T-cell (primary cell): ENCODE results near the gene MGAT5. TPM values are rescaled to one million over a fixed set of nuclear protein-coding genes. Genes with fewer than 3 reads are reported as not detected.

Experiments used
- ATAC-seq, 4 experiments: fragments of 200-7000 bp in 3 of 4; fragments of 150-1000 bp in 1 of 4; cut with Tn5 transposase; replicated peaks in 1 of 4; 1 replicate in 3 of 4; 2 replicates in 1 of 4; pipeline ENCODE4 v1.10.0; 2021; ENCODE audit warnings: moderate library complexity in 3 of 4, mild to moderate bottlenecking in 2 of 4, moderate number of reproducible peaks in 1 of 4
- CTCF ChIA-PET, 2 donors: fragments of 300-600 bp; sonication (Branson Sonifier 250); formaldehyde crosslinking; loops; one replicate each; lab custom pipeline; 2022; ENCODE audit warnings: antibody characterized with exemption in 2 of 2; lab: Charles Lee
- POLR2A ChIA-PET, 2 donors: fragments of 300-600 bp; sonication (Branson Sonifier 250); formaldehyde crosslinking; loops; one replicate each; lab custom pipeline; 2022; ENCODE audit warnings: antibody characterized with exemption in 2 of 2; lab: Charles Lee
- DNase-seq, 35 experiments: peaks; one replicate each; pipeline versions ENCODE4 v3.0.0 to v3.0.0-alpha.2; 2013 to 2023
- H3K27ac ChIP-seq: one replicate; pipeline ENCODE4 v1.5.1; 2013; ENCODE audit warnings: low read length
- H3K27me3 ChIP-seq, 2 experiments: replicated peaks in 1 of 2; 1 replicate in 1 of 2; 2 replicates in 1 of 2; pipeline versions ENCODE4 v1.6.1 to v1.7.0; 2013; ENCODE audit warnings: low read length in 1 of 2, mixed read lengths in 1 of 2; ENCODE audit not compliant: control insufficient read depth in 2 of 2, insufficient read depth in 2 of 2; ENCODE audit errors: extremely low read depth in 1 of 2
- H3K36me3 ChIP-seq, 2 donors: 1 replicate in 1 of 2; 2 replicates in 1 of 2; pipeline versions ENCODE4 v1.6.1 to v1.7.0; 2013; ENCODE audit warnings: low read length in 1 of 2; ENCODE audit not compliant: control insufficient read depth in 2 of 2, insufficient read depth in 1 of 2; ENCODE audit errors: extremely low read depth in 1 of 2
- H3K4me1 ChIP-seq, 2 experiments: 1 replicate in 1 of 2; 2 replicates in 1 of 2; pipeline versions ENCODE4 v1.6.1 to v1.7.0; 2013; ENCODE audit warnings: low read length in 2 of 2, mixed read lengths in 1 of 2; ENCODE audit not compliant: insufficient read depth in 2 of 2, control insufficient read depth in 1 of 2; ENCODE audit errors: extremely low read depth in 1 of 2
- H3K4me3 ChIP-seq, 2 donors: 1 replicate in 1 of 2; 2 replicates in 1 of 2; pipeline versions ENCODE4 v1.5.1 to v1.7.0; 2013; ENCODE audit warnings: mild to moderate bottlenecking in 2 of 2, low read length in 1 of 2, moderate library complexity in 1 of 2; ENCODE audit not compliant: control insufficient read depth in 1 of 2; ENCODE audit errors: extremely low read depth in 1 of 2
- H3K9me3 ChIP-seq: 2 replicates; pipeline ENCODE4 v1.7.0; 2013
- H3K27ac Mint-ChIP-seq, 2 donors: one replicate each; pipeline ENCODE4 v1.8.0; 2020 to 2021; ENCODE audit warnings: mild to moderate bottlenecking in 2 of 2, mixed read lengths in 2 of 2
- H3K27me3 Mint-ChIP-seq, 2 donors: one replicate each; pipeline ENCODE4 v1.8.0; 2021 to 2022; ENCODE audit warnings: mixed read lengths in 2 of 2
- H3K36me3 Mint-ChIP-seq: one replicate; pipeline ENCODE4 v1.8.0; 2021; ENCODE audit warnings: mixed read lengths
- H3K4me1 Mint-ChIP-seq, 3 donors: one replicate each; pipeline ENCODE4 v1.8.0; 2020 to 2022; ENCODE audit warnings: mixed read lengths in 3 of 3, mild to moderate bottlenecking in 1 of 3
- H3K4me3 Mint-ChIP-seq, 3 donors: one replicate each; pipeline ENCODE4 v1.8.0; 2020 to 2022; ENCODE audit warnings: mild to moderate bottlenecking in 3 of 3, mixed read lengths in 3 of 3, moderate library complexity in 3 of 3
- H3K9me3 Mint-ChIP-seq, 3 donors: one replicate each; pipeline ENCODE4 v1.8.0; 2020 to 2022; ENCODE audit warnings: mixed read lengths in 3 of 3
- WGBS: methylation state at CpG from one replicate; pipeline ENCODE4 v1.1.5; 2013; ENCODE audit warnings: missing lambda C conversion rate; ENCODE audit not compliant: insufficient coverage; 5-methylcytosine and 5-hydroxymethylcytosine counted together
- total RNA-seq, 35 experiments: library from RNA in 6 of 35; stranded (reverse) in 6 of 35; fragments of 120-200 nt in 1 of 35; gene quantifications; one replicate each; pipeline versions ENCODE4 v1.2.1 to v1.2.4 and lab custom pipeline; 2013 to 2026

Gene MGAT5
- total RNA-seq, 5 donors from 2014 or later (not counting 1 experiment from before 2014, with no cell fraction given) = 61.1 to 94.9 (median 81.8) TPM

DNA sequence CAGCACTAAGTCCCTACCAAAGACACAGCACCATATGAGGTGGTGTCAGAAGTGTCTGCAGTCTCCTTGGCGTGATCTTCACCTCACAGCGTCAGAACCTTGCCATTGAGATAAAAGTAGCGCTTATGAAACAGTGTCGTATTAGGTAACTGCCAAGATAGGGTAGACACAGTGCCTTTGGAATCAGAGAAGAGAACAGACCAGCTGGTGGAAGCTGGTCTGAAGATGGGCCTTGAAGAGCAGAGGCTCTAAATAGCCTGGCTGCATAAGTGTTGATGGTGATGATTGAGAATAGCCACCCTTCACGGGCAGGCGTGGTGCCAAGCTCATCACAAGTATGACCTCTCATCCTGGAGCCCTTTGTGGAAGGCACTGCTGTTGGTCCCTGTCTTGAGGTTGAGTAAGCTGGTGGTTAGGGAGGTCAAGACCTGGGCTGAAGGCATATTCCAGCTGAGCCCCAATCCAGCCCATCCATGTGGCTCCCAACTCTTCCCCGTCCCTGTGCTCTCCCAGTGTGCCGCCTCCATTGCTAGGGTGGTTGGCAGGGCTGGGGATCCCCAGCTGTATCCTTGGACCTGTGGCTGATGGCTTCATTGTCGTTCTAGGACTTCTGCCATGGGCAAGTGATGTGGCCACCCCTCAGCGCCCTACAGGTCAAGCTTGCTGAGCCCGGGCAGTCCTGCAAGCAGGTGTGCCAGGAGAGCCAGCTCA is 187.4 kb downstream of the MGAT5 start:
- Histone ChIP-seq H3K27me3 (no peaks in the 10 kb centered on the region), H3K36me3 (peaks cover 13 to 48% of the 10 kb centered on the region in 2 donors), H3K4me3 (no peak overlapping the region), H3K9me3 (no peaks in the 10 kb centered on the region), H3K27ac (no peak overlapping the region), H3K4me1 (no peaks in the 10 kb centered on the region)
- Mint-ChIP-seq H3K4me1 (no peaks in the 10 kb centered on the region), H3K4me3 (no peak overlapping the region), H3K27ac (no peak overlapping the region), H3K36me3 (peaks cover 26% of the 10 kb centered on the region), H3K9me3 (no peaks in the 10 kb centered on the region), H3K27me3 (no peaks in the 10 kb centered on the region)
- 99% methylated on average over 7 of the region's 11 CpGs for whole genome bisulfite sequencing
- ATAC-seq = no peak
- DNase-seq = no peak
- POLR2A ChIA-PET = interaction anchor here in 1 of 2 donors (0.5 kb wide), 1 partner anchor 343 kb away, joined by 3 read pairs; no protein-coding TSS in a partner anchor
- CTCF ChIA-PET = interaction anchor here (0.6 to 1.0 kb wide), 3 partner anchors 10 to 311 kb away, joined by 3 to 5 read pairs (median 5); no protein-coding TSS in a partner anchor

DNA sequence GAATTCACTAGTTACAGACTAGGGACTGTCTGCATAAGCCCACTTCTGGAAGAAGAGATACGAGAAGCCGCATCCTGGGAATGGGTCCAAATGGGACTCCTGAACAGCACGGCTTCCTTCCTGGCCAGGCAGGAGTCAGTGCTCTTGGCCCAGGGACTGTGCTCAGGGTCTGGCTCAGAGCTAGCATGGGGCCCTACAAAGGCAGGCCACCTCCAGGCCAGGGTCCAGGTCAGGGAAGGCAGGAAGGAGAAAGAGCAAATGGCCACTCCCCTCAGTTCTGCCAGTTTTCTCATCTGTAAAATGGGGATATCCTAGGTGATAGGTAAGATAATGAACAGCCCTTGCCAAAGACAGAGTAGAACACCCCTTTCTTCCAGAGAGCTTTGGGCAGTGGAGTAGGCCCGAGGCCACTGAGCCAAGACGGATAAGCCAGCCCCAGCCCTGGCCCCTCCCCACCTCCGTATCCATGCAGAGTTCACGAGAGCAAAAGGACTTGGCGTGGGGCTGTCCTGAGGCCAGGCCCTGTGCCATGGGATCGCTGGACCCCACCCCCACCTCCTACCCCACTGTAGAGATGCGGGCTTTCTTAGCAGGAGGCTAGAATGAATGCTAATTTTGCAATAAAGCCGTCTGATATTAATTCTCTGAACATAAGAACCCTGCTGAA is 190.1 kb downstream of the MGAT5 start:
- Histone ChIP-seq H3K9me3 (no peaks in the 10 kb centered on the region), H3K27me3 (no peaks in the 10 kb centered on the region), H3K27ac (no peak overlapping the region), H3K4me1 (no peaks in the 10 kb centered on the region), H3K4me3 (no peak overlapping the region), H3K36me3 (peaks cover 24 to 49% of the 10 kb centered on the region in 2 donors)
- Mint-ChIP-seq H3K36me3 (peaks cover 30% of the 10 kb centered on the region), H3K27me3 (no peaks in the 10 kb centered on the region), H3K4me3 (no peak overlapping the region), H3K4me1 (no peaks in the 10 kb centered on the region), H3K9me3 (no peaks in the 10 kb centered on the region), H3K27ac (no peak overlapping the region)
- no peak for DNase-seq
- POLR2A ChIA-PET = interaction anchor here in 1 of 2 donors (0.7 kb wide), 1 partner anchor 295 kb away, joined by 3 read pairs; no protein-coding TSS in a partner anchor
- CTCF ChIA-PET = interaction anchor here in 1 of 2 donors (0.6 kb wide), 2 partner anchors 22 to 65 kb away, joined by 3 read pairs; no protein-coding TSS in a partner anchor
- ATAC-seq = no peak
- 100% methylated on average over 4 of the region's 11 CpGs for WGBS

DNA sequence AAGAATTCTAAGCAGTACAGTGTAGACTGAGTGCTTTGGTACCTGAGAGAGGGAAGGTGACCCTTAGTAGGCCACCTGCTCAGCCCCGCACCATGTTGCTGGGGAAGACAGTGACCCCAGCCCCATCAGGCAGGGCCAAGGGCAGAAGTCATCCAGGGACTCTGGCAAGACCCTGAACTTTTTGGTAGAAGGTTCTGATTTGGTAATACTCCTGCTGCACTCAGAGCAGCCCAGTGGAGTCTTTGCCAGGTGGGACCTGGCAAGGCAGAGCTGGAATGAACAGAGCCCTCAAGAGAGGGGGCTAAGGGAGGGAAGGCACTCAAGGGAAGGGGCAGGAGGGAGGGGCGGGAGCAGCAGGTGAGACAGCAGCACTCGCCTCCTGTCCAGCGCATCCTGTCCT is 191.2 kb downstream of the MGAT5 start:
- no peak for DNase-seq
- no peak overlapping the region for H3K27ac ChIP-seq
- Mint-ChIP-seq H3K27me3 (no peaks in the 10 kb centered on the region), H3K36me3 (peaks cover 28% of the 10 kb centered on the region), H3K4me1 (no peaks in the 10 kb centered on the region), H3K9me3 (no peaks in the 10 kb centered on the region), H3K27ac (no peak overlapping the region), H3K4me3 (no peak overlapping the region)
- H3K4me3 ChIP-seq = no peak overlapping the region
- ChIA-PET POLR2A (no interaction called here), CTCF (interaction anchor here in 1 of 2 donors (1.0 kb wide), 1 partner anchor 10 kb away, joined by 3 read pairs; no protein-coding TSS in a partner anchor)
- ATAC-seq = no peak
- peaks cover 18 to 47% of the 10 kb centered on the region in 2 donors for H3K36me3 ChIP-seq
- no peaks in the 10 kb centered on the region for H3K27me3 ChIP-seq
- H3K4me1 ChIP-seq = no peaks in the 10 kb centered on the region
- whole genome bisulfite sequencing = 100% methylated on average over 1 of the region's 4 CpGs
- no peaks in the 10 kb centered on the region for H3K9me3 ChIP-seq

DNA sequence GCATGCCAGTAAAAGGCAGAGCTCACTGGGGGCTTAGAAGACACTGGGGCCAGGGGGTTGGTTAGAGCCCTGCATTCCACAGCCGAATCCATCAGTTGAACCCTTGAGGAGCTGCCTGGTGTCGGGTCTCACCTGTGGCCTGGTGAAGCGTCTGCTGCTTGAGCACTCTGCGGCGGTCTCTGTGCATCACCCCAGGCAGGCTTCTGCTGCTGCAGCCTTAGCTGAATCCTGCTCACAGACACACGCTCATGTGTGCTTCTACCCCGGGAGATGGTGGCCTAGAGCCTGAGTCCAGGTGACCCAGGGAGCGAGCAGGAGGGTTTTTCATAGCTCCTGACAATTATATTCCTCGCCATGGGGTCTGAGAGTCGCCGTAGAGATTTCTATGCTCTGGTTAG is 192.1 kb downstream of the MGAT5 start:
- Mint-ChIP-seq H3K4me3 (no peak overlapping the region), H3K9me3 (no peaks in the 10 kb centered on the region), H3K4me1 (peaks cover 0 to 2% (median 0%) of the 10 kb centered on the region in 3 donors), H3K27me3 (no peaks in the 10 kb centered on the region), H3K27ac (no peak overlapping the region), H3K36me3 (peaks cover 24% of the 10 kb centered on the region)
- no peaks in the 10 kb centered on the region for H3K9me3 ChIP-seq
- WGBS = 92% methylated on average over 11 of the region's 11 CpGs
- DNase-seq (no peak), ATAC-seq (no peak)
- ChIA-PET CTCF (interaction anchor here (0.8 to 1.0 kb wide), 2 partner anchors 11 to 1215 kb away, joined by 3 to 4 read pairs; no protein-coding TSS in a partner anchor), POLR2A (no interaction called here)
- H3K4me3 ChIP-seq = no peak overlapping the region
- H3K27ac ChIP-seq = no peak overlapping the region
- H3K27me3 ChIP-seq = no peaks in the 10 kb centered on the region
- H3K36me3 ChIP-seq = peaks cover 19 to 46% of the 10 kb centered on the region in 2 donors
- no peaks in the 10 kb centered on the region for H3K4me1 ChIP-seq

DNA sequence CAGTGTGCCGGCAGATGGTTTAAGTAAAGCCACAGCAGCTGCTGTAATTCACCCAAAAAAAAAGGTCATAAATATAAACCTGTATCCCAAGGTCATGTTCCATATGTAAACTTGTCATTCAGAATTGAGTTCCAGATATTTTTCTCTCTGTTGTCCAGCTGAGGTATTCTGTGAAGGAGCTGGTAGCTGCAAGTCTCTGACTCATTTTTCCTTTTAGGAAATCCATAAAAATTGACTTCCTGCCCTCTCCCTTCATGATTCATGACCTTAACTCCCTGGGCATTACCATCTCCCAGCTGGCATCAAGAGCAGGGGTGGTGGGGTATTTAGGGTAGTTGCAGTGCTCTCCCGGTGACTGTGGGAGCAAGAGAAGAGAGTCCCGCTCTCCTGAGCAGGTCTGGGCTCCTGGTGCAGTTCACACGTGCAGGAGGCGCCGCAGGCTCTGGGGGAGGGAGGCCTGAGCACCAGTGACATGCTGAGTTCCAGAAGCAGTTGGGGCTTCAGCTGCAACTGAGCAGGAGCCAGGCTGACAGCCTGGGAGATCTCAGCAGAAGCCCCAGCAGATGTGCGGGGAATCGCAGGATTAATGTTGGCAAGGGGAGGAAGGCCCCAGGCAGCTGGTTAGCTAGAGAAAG is 192.6 kb downstream of the MGAT5 start:
- H3K27me3 ChIP-seq = no peaks in the 10 kb centered on the region
- CTCF ChIA-PET = interaction anchor here in 1 of 2 donors (0.8 kb wide), 1 partner anchor 1214 kb away, joined by 4 read pairs; no protein-coding TSS in a partner anchor
- H3K4me3 Mint-ChIP-seq = no peak overlapping the region
- no peaks in the 10 kb centered on the region for H3K27me3 Mint-ChIP-seq
- no peak for ATAC-seq
- no peak overlapping the region for H3K27ac Mint-ChIP-seq
- peaks cover 0 to 2% (median 0%) of the 10 kb centered on the region in 3 donors for H3K4me1 Mint-ChIP-seq
- H3K9me3 ChIP-seq = no peaks in the 10 kb centered on the region
- H3K36me3 Mint-ChIP-seq = peaks cover 24% of the 10 kb centered on the region
- DNase-seq = no peak
- no peaks in the 10 kb centered on the region for H3K9me3 Mint-ChIP-seq
- peaks cover 21 to 41% of the 10 kb centered on the region in 2 donors for H3K36me3 ChIP-seq
- no peak overlapping the region for H3K4me3 ChIP-seq
- H3K4me1 ChIP-seq = no peaks in the 10 kb centered on the region
- no peak overlapping the region for H3K27ac ChIP-seq
- POLR2A ChIA-PET = no interaction called here
- 98% methylated on average over 5 of the region's 8 CpGs for WGBS

DNA sequence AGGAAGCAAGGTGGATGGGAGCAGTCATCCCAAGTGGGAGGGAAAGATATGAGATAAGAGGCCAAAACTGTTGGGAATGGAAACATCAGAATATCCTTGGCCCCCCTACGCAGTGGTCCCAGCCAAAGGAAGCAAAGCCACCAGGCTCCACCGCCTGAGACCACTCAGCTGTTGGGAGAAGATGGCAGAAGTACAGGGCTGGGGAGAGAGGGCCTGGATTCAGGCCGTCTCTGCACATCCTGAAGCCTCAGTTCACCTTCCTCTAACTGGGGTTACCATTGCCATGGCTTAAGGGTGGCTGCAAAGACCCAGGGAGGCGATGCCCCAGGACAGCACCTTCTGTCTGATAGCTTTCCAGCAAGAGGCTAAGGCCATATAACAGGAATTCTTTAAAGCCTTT is 193.8 kb downstream of the MGAT5 start:
- DNase-seq = no peak
- Histone ChIP-seq H3K27ac (no peak overlapping the region), H3K36me3 (peaks cover 15 to 41% of the 10 kb centered on the region in 2 donors), H3K4me3 (no peak overlapping the region), H3K9me3 (no peaks in the 10 kb centered on the region), H3K27me3 (no peaks in the 10 kb centered on the region), H3K4me1 (no peaks in the 10 kb centered on the region)
- peaks cover 0 to 2% (median 0%) of the 10 kb centered on the region in 3 donors for H3K4me1 Mint-ChIP-seq
- ChIA-PET POLR2A (no interaction called here), CTCF (no interaction called here)
- H3K4me3 Mint-ChIP-seq = no peak overlapping the region
- H3K9me3 Mint-ChIP-seq = no peaks in the 10 kb centered on the region
- ATAC-seq = no peak
- 93% methylated on average over 3 of the region's 4 CpGs for WGBS
- H3K36me3 Mint-ChIP-seq = peaks cover 19% of the 10 kb centered on the region
- H3K27me3 Mint-ChIP-seq = no peaks in the 10 kb centered on the region
- no peak overlapping the region for H3K27ac Mint-ChIP-seq
